Panc1 (cell line): Measurements from ENCODE around the gene SZT2. TPM values are rescaled to one million over a fixed set of nuclear protein-coding genes. Genes with fewer than 3 reads are reported as not detected.
A peak's percentile ranks its signal among the peaks of the same experiment; 100 is the strongest.

Experiments used
- ATAC-seq: fragments of 200-7000 bp; cut with Tn5 transposase; 2 replicates; pipeline ENCODE4 v1.9.1; 2020; ENCODE audit warnings: mild to moderate bottlenecking, moderate library complexity
- BruUV-seq: library from RNA; stranded (reverse); fragments of 400-500 nt; replicated peaks from 2 replicates; lab custom pipeline; 2021; lab: Mats Ljungman, UMichigan
- CTCF ChIA-PET: fragments of 300-600 bp; sonication (Branson Sonifier 250); formaldehyde crosslinking; loops from one replicate; lab custom pipeline; 2022; ENCODE audit warnings: antibody characterized with exemption; lab: Charles Lee
- POLR2A ChIA-PET: fragments of 300-600 bp; sonication (Branson Sonifier 250); formaldehyde crosslinking; loops from one replicate; lab custom pipeline; 2022; ENCODE audit warnings: antibody characterized with exemption; lab: Charles Lee
- DNase-seq: peaks from one replicate; pipeline ENCODE4 v3.0.0-alpha.2; 2010; ENCODE audit warnings: low read depth, low spot score
- H3K27ac ChIP-seq: 2 replicates; pipeline ENCODE4 v1.5.1; 2011; ENCODE audit warnings: mild to moderate bottlenecking, low read length, inconsistent platforms
- H3K27me3 ChIP-seq: fragments of 200-500 bp; sonication (Bioruptor generic); 2 replicates; pipeline ENCODE4 v1.6.0; 2014; ENCODE audit warnings: low read length, inconsistent platforms; ENCODE audit not compliant: control insufficient read depth, insufficient read depth
- H3K36me3 ChIP-seq: fragments of 200-500 bp; sonication (Bioruptor generic); 2 replicates; pipeline ENCODE4 v1.5.1; 2014; ENCODE audit warnings: inconsistent platforms, mild to moderate bottlenecking, low read length, moderate library complexity; ENCODE audit not compliant: control insufficient read depth, insufficient read depth
- H3K4me1 ChIP-seq: 2 replicates; pipeline ENCODE4 v1.5.1; 2011; ENCODE audit warnings: inconsistent platforms, mild to moderate bottlenecking, low read length, moderate library complexity; ENCODE audit not compliant: control insufficient read depth, insufficient read depth
- H3K4me3 ChIP-seq, 2 experiments: 2 replicates each; pipeline ENCODE4 v1.5.1; 2011 to 2012; ENCODE audit warnings: low read depth in 2 of 2, low read length in 2 of 2, mild to moderate bottlenecking in 2 of 2, inconsistent platforms in 1 of 2, moderate library complexity in 1 of 2
- H3K9me3 ChIP-seq: fragments of 200-500 bp; sonication (Bioruptor generic); 2 replicates; pipeline ENCODE4 v1.5.1; 2014; ENCODE audit warnings: low read depth, mild to moderate bottlenecking, inconsistent platforms, low read length, moderate library complexity; ENCODE audit not compliant: control insufficient read depth, insufficient read depth
- CTCF ChIP-seq: fragments of 450-650 bp; IDR thresholded peaks from 2 replicates; pipeline ENCODE4 v1.5.1; 2017; ENCODE audit warnings: mild to moderate bottlenecking
- POLR2AphosphoS5 ChIP-seq: IDR thresholded peaks from 2 replicates; pipeline ENCODE4 v1.6.1; 2012; ENCODE audit warnings: mild to moderate bottlenecking, low read depth, low read length, moderate library complexity
- REST ChIP-seq, 2 experiments: IDR thresholded peaks; 2 replicates each; pipeline ENCODE4 v1.6.1; 2011 to 2012; ENCODE audit warnings: low read depth in 2 of 2, control low read depth in 1 of 2, low read length in 1 of 2, mild to moderate bottlenecking in 1 of 2, moderate library complexity in 1 of 2; ENCODE audit not compliant: insufficient read depth in 1 of 2
- SIN3A ChIP-seq: IDR thresholded peaks from 2 replicates; pipeline ENCODE4 v1.6.1; 2012; ENCODE audit warnings: low read depth, mild to moderate bottlenecking, low read length, moderate library complexity, borderline replicate concordance; ENCODE audit not compliant: insufficient read depth
- TCF7L2 ChIP-seq: IDR thresholded peaks from 2 replicates; pipeline ENCODE4 v1.6.1; 2011; ENCODE audit warnings: mild to moderate bottlenecking, low read depth, low read length, inconsistent platforms
- in situ Hi-C: cut with HindIII; loops from 2 replicates; pipeline ENCODE4 v1.10.0; 2016; ENCODE audit warnings: low sequenced_read_pairs, low pct_unique_long_range_greater_than_20kb
- intact Hi-C: fragments of 100-400 bp; cut with micrococcal nuclease; formaldehyde crosslinking; loops from one replicate; pipeline ENCODE4 v1.10.0; 2022; ENCODE audit not compliant: unreplicated experiment
- total RNA-seq: library from RNA; stranded (reverse); gene quantifications from one replicate; pipeline ENCODE4 v1.2.1, GENCODE V29; 2021; ENCODE audit not compliant: unreplicated experiment

The SZT2 gene
- total RNA-seq, 1 experiment from 2014 or later, result 40.2 TPM

- H3K4me1 ChIP-seq, result peaks cover 19% of the 10 kb centered on the region
- BruUV-seq, result no TSS peak
- in situ Hi-C loops, result no loop called here
- H3K9me3 ChIP-seq, result no peaks in the 10 kb centered on the region
- no peak for DNase-seq
- no peak for TF ChIP-seq SIN3A
- TF ChIP-seq TCF7L2, result no peak
- TF ChIP-seq REST (IDR thresholded peaks at IDR 0.05; ENCODE audit: insufficient read depth in 1 of 2, low read depth in 2 of 2, low read length in 1 of 2), result no peak
- TF ChIP-seq CTCF, result no peak
- TF ChIP-seq POLR2AphosphoS5, result no peak
- CTCF ChIA-PET, result interaction anchor here (0.6 to 1.2 kb wide), 2 partner anchors 9 to 140 kb away, joined by 3 to 4 read pairs; no protein-coding TSS in a partner anchor
- peak overlapping the region; percentile 87 to 89 for H3K4me3 ChIP-seq
- no peaks in the 10 kb centered on the region; the same call in 1 of the 2 replicates for H3K36me3 ChIP-seq
- peak; percentile 85 for ATAC-seq
- no peaks in the 10 kb centered on the region for H3K27me3 ChIP-seq
- intact Hi-C loops, result no loop called here
- POLR2A ChIA-PET, result no interaction called here
- H3K27ac ChIP-seq, result peak overlapping the region; percentile 96
These were observed 22.4 kb upstream of the SZT2 start for GRCh38 chr1:43367026-43367903.

- Histone ChIP-seq H3K27me3 (no peaks in the 10 kb centered on the region), H3K4me3 (peak within 1 kb of the TSS; percentile 87 to 89), H3K27ac (peak within 1 kb of the TSS; percentile 97), H3K9me3 (no peaks in the 10 kb centered on the region), H3K36me3 (no peaks in the 10 kb centered on the region; the same call in 1 of the 2 replicates), H3K4me1 (peaks cover 22% of the 10 kb centered on the region)
- DNase-seq (peak; percentile 47), ATAC-seq (peak; percentile 93)
- in situ Hi-C loops (no loop called here), intact Hi-C loops (no loop called here)
- ChIA-PET CTCF (interaction anchor here (1.2 kb wide), 1 partner anchor 141 kb away, joined by 3 read pairs; no protein-coding TSS in a partner anchor), POLR2A (no interaction called here)
- BruUV-seq, result no TSS peak
- TF ChIP-seq REST (IDR thresholded peaks at IDR 0.05; ENCODE audit: insufficient read depth in 1 of 2, low read depth in 2 of 2, low read length in 1 of 2), result no peak
- peak; percentile 93; the same call in 1 of the 2 replicates for TF ChIP-seq SIN3A
- TF ChIP-seq TCF7L2, result peak; percentile 46
- peak; percentile 93 for TF ChIP-seq POLR2AphosphoS5
- no peak for TF ChIP-seq CTCF
These were observed 21.6 kb upstream of the SZT2 start, which contains the start of gene ELOVL1 for GRCh38 chr1:43367904-43368645. Gene ELOVL1, minus strand, starts transcription at chr1:43368011. Its CDS starts 2,402 bp downstream, at chr1:43365609.
